GM19099 (cell line): Measurements from ENCODE around the gene ATP6V0D1.

Experiments
- POLR2A ChIP-seq: IDR thresholded peaks from 3 replicates; pipeline ENCODE4 v1.6.1; 2011; ENCODE audit warnings: low read depth; ENCODE audit not compliant: insufficient read length; ENCODE audit errors: extremely low read depth

The ATP6V0D1 gene

GRCh38 chr16:67415872-67416793 is 64.8 kb downstream of the ATP6V0D1 start, which contains the start of gene ZDHHC1:
Gene ZDHHC1 (minus strand): TSS chr16:67416477. CDS start chr16:67407775, 8,702 bp downstream.
- no peak for TF ChIP-seq POLR2A

- no peak for TF ChIP-seq POLR2A
These were observed 66.7 kb downstream of the ATP6V0D1 start for GRCh38 chr16:67413978-67414911.

GRCh38 chr16:67412294-67412693 is 68.7 kb downstream of the ATP6V0D1 start:
- TF ChIP-seq POLR2A, result no peak

GRCh38 chr16:67411339-67411738 is 69.6 kb downstream of the ATP6V0D1 start:
- TF ChIP-seq POLR2A, result no peak

- no peak for TF ChIP-seq POLR2A
These were observed 71.3 kb downstream of the ATP6V0D1 start for GRCh38 chr16:67409631-67410030.

GRCh38 chr16:67407788-67408452 is 73.0 kb downstream of the ATP6V0D1 start:
- TF ChIP-seq POLR2A, result no peak

- TF ChIP-seq POLR2A, result no peak
These were observed 73.7 kb downstream of the ATP6V0D1 start for GRCh38 chr16:67407176-67407787.

- TF ChIP-seq POLR2A, result no peak
These were observed 74.6 kb downstream of the ATP6V0D1 start for GRCh38 chr16:67406111-67406971.

GRCh38 chr16:67405336-67405735 is 75.6 kb downstream of the ATP6V0D1 start:
- TF ChIP-seq POLR2A, result no peak

GRCh38 chr16:67404740-67405226 is 76.2 kb downstream of the ATP6V0D1 start:
- no peak for TF ChIP-seq POLR2A

- no peak for TF ChIP-seq POLR2A
These were observed 76.9 kb downstream of the ATP6V0D1 start for GRCh38 chr16:67403976-67404555.

GRCh38 chr16:67400901-67401300 is 80.1 kb downstream of the ATP6V0D1 start:
- no peak for TF ChIP-seq POLR2A
